GM12891 (cell line): ENCODE results near the gene ITPR3.

ENCODE experiments used
- DNase-seq: peaks from one replicate; pipeline ENCODE4 v3.0.0; 2011; ENCODE audit warnings: low spot score; ENCODE audit not compliant: insufficient read length
- FAIRE-seq: peaks from 2 replicates; lab custom pipeline; 2011; peaks lifted over from hg19 to GRCh38; lab: Jason Lieb, UNC
- PAX5 ChIP-seq: IDR thresholded peaks from 2 replicates; pipeline ENCODE4 v1.6.1; 2011; ENCODE audit warnings: low read length, moderate library complexity, mild to moderate bottlenecking; ENCODE audit not compliant: insufficient read depth, severe bottlenecking
- POLR2A ChIP-seq: IDR thresholded peaks from 2 replicates; pipeline ENCODE4 v1.6.1; 2011; ENCODE audit warnings: low read depth, low read length, control low read depth
- POLR2AphosphoS5 ChIP-seq: IDR thresholded peaks from 2 replicates; pipeline ENCODE4 v1.6.1; 2011; ENCODE audit warnings: low read depth, low read length, control low read depth
- POU2F2 ChIP-seq: IDR thresholded peaks from 2 replicates; pipeline ENCODE4 v1.6.1; 2011; ENCODE audit warnings: low read depth, mild to moderate bottlenecking, control low read depth, low read length, moderate library complexity
- SPI1 ChIP-seq: IDR thresholded peaks from 2 replicates; pipeline ENCODE4 v1.6.1; 2011; ENCODE audit warnings: low read depth, low read length, control low read depth
- TAF1 ChIP-seq: IDR thresholded peaks from 2 replicates; pipeline ENCODE4 v1.6.1; 2011; ENCODE audit warnings: low read depth, low read length, control low read depth

ITPR3 gene

DNA sequence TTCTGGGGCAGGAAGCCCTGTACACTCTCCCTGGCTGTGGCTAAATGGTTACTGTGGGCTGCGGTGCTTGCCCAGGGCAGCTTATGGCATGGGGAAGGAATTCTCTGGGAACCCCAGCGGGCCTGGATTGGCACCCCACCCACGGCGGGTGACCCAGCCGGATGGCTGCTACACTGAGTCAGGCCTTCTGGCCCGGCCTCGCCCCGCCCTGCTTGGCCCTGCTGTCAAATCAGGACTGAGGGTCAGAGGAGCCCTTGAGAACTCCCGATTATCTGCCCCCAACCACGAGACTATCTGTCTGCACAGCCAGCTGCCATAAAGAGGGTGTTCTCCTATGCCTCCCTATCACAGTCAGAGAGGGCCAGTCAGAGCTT lies 7.3 kb upstream of the ITPR3 start:
- FAIRE-seq (no peak), DNase-seq (no peak)

GRCh38 chr6:33616113-33616512 lies 5.0 kb upstream of the ITPR3 start:
- DNase-seq (no peak), FAIRE-seq (no peak)
- TF ChIP-seq TAF1: no peak
- TF ChIP-seq PAX5: no peak
- no peak for TF ChIP-seq POU2F2

More for the DNA sequence above, 7.3 kb upstream of the ITPR3 start:
- TF ChIP-seq PAX5: no peak

- DNase-seq (no peak), FAIRE-seq (no peak)
- TF ChIP-seq TAF1 (no peak), POLR2AphosphoS5 (no peak), POU2F2 (no peak), POLR2A (no peak), SPI1 (no peak), PAX5 (no peak)
Measured at GRCh38 chr6:33616913-33617312, 4.2 kb upstream of the ITPR3 start.

- TF ChIP-seq TAF1: no peak
- TF ChIP-seq SPI1: no peak
- TF ChIP-seq POLR2A: no peak
- no peak for TF ChIP-seq PAX5
- TF ChIP-seq POU2F2: no peak
- TF ChIP-seq POLR2AphosphoS5: no peak
- no peak for DNase-seq
- FAIRE-seq: no peak
Measured at GRCh38 chr6:33619166-33619840, 1.8 kb upstream of the ITPR3 start.

GRCh38 chr6:33620158-33620855 lies 815 bp upstream of the ITPR3 start:
- DNase-seq: no peak
- TF ChIP-seq POLR2AphosphoS5 (no peak), POU2F2 (no peak), POLR2A (no peak), TAF1 (no peak), PAX5 (no peak), SPI1 (no peak)
- FAIRE-seq: no peak

GRCh38 chr6:33621711-33622388 lies 728 bp downstream of the ITPR3 start:
- TF ChIP-seq SPI1: no peak
- FAIRE-seq: no peak
- peak; percentile 56 for DNase-seq

- TF ChIP-seq PAX5: no peak
- no peak for TF ChIP-seq POLR2AphosphoS5
- TF ChIP-seq SPI1: no peak
- no peak for TF ChIP-seq POU2F2
- TF ChIP-seq POLR2A: no peak
- TF ChIP-seq TAF1: no peak
- DNase-seq (no peak), FAIRE-seq (no peak)
Measured at GRCh38 chr6:33622456-33623431, 1.6 kb downstream of the ITPR3 start.

- FAIRE-seq (no peak), DNase-seq (no peak)
- TF ChIP-seq POLR2A: no peak
- TF ChIP-seq PAX5: no peak
- no peak for TF ChIP-seq TAF1
- TF ChIP-seq POLR2AphosphoS5: no peak
- no peak for TF ChIP-seq POU2F2
- TF ChIP-seq SPI1: no peak
Measured at GRCh38 chr6:33623895-33624381, 2.8 kb downstream of the ITPR3 start.

DNA sequence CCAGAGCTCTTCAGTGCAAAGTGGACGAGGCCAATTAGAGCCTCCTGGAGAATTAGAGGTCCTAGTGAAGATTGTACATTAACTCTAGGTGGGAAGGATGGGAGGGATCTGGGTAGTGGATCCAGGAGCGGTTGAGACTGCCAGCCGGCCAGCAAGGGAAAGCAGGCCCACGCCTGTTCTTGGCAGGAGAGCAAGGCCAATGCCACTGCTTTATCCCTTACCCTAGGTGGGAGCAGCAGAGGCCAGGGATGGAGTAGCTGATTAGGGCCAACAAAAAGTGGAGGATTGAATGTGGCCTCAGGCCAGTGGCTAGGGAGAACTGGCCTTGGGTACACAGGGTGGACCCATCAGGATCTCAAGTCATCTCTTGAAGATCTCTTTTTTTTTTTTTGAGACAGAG lies 3.7 kb downstream of the ITPR3 start:
- FAIRE-seq (no peak), DNase-seq (no peak)
- no peak for TF ChIP-seq POLR2AphosphoS5
- TF ChIP-seq PAX5: no peak
- TF ChIP-seq POLR2A: no peak
- no peak for TF ChIP-seq POU2F2
- no peak for TF ChIP-seq TAF1
- no peak for TF ChIP-seq SPI1

DNA sequence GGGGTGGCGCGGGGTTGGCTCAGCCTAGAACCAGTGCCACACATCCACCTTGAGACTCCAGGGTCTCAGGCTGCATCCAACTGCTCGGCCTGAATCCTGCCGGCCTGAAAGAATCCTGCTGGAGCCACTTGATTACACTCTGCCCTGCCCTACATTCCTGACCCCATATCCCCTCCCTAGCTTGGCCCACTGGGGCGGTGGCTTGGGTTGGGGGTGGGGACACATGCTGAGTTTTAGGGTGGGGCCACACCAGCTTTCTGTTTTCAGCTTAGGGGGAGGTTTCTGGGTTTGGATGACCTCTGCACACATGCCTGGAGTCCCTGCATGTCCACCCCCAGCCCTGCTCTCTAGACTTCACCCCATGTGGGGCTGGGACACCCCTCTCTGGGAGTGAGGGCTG lies 6.8 kb downstream of the ITPR3 start:
- DNase-seq (no peak), FAIRE-seq (no peak)
- TF ChIP-seq POU2F2: no peak
- no peak for TF ChIP-seq POLR2A
- no peak for TF ChIP-seq TAF1
